Measurements from ENCODE around the gene EEIG2. TPM values are rescaled to one million over a fixed set of nuclear protein-coding genes. Genes with fewer than 3 reads are reported as not detected.

The EEIG2 gene
- total and polyA plus RNA-seq, 2 of the 13 experiments (the other 11 are each of a cell fraction or from before 2014, with no cell fraction given) = 0.90 to 3.2 TPM

- Histone ChIP-seq H4K20me1 (ENCODE audit: insufficient read depth, low read length) (no peaks in the 10 kb centered on the region), H3K27ac (ENCODE audit: extremely low read length, insufficient read depth, low read length) (no peak overlapping the region), H3K79me2 (ENCODE audit: insufficient read depth, low read length) (no peaks in the 10 kb centered on the region), H3K4me3 (replicated peaks in 1 of 3; ENCODE audit: insufficient read depth in 1 of 3, low read depth in 2 of 3, low read length in 3 of 3) (peak overlapping the region; percentile 42 to 77 (median 65)), H3K27me3 (ENCODE audit: control insufficient read depth in 1 of 2, insufficient read depth in 2 of 2, low read length in 2 of 2) (0 out of 5 replicates have a peak, but pooled peaks cover 0 to 3% of the 10 kb centered on the region in 2 experiments), H3K9ac (ENCODE audit: insufficient read depth, low read depth, low read length) (peak overlapping the region; percentile 61), H3K36me3 (replicated peaks in 1 of 2; ENCODE audit: control insufficient read depth in 1 of 2, insufficient read depth in 2 of 2, low read length in 2 of 2) (no peaks in the 10 kb centered on the region), H3K4me1 (ENCODE audit: insufficient read depth, low read length) (peaks cover 21% of the 10 kb centered on the region), H3K9me3 (ENCODE audit: low read length) (no peaks in the 10 kb centered on the region), H3K4me2 (ENCODE audit: low read depth, low read length) (peak overlapping the region; percentile 94), H2AFZ (ENCODE audit: low read length) (peak overlapping the region; percentile 33)
- POLR2A ChIA-PET = interaction anchor here (1.0 to 2.4 kb wide), 2 partner anchors 87 to 132 kb away, joined by 3 to 9 read pairs; partner anchors contain the start of gene PRPF38B
- FAIRE-seq = no peak
- ATAC-seq = peak; percentile 67
- TF ChIP-seq TEAD3 (CRISPR knock-in tag; optimal IDR thresholded peaks at IDR 0.05; ENCODE audit: borderline replicate concordance) (peak; percentile 12), EED (CRISPR knock-in tag; IDR thresholded peaks at IDR 0.05) (no peak), ZNF563 (CRISPR knock-in tag; IDR thresholded peaks at IDR 0.05) (no peak), RCOR2 (CRISPR knock-in tag; IDR thresholded peaks at IDR 0.05) (no peak)
- TF ChIP-seq, protein P1, sequence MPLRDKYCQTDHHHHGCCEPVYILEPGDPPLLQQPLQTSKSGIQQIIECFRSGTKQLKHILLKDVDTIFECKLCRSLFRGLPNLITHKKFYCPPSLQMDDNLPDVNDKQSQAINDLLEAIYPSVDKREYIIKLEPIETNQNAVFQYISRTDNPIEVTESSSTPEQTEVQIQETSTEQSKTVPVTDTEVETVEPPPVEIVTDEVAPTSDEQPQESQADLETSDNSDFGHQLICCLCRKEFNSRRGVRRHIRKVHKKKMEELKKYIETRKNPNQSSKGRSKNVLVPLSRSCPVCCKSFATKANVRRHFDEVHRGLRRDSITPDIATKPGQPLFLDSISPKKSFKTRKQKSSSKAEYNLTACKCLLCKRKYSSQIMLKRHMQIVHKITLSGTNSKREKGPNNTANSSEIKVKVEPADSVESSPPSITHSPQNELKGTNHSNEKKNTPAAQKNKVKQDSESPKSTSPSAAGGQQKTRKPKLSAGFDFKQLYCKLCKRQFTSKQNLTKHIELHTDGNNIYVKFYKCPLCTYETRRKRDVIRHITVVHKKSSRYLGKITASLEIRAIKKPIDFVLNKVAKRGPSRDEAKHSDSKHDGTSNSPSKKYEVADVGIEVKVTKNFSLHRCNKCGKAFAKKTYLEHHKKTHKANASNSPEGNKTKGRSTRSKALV (CRISPR knock-in tag; IDR thresholded peaks at IDR 0.05) = 0 out of 2 replicates have a peak, but pooled peaks have one; percentile 33
- CTCF ChIA-PET (ENCODE audit: low intra/inter-chr PET ratio, low total read pairs) = interaction anchor here (3.5 kb wide), 1 partner anchor 47 kb away, joined by 50 read pairs; no protein-coding TSS in a partner anchor
- no TSS peak for BruUV-seq (replicated peaks)
- no peak for DNase-seq (ENCODE audit: low spot score)
- intact Hi-C loops (cut with micrococcal nuclease; ENCODE audit: unreplicated experiment) = loop anchor here (5.0 kb wide), 1 partner anchor 132 kb away; the partner anchor contains the start of gene PRPF38B
- 10% methylated on average over 13 of the region's 59 CpGs for WGBS (ENCODE audit: low lambda C conversion rate)
- in situ Hi-C loops (cut with HindIII; ENCODE audit: extremely low pct_ligation_motif_present, low pct_unique_long_range_greater_than_20kb) = loop anchor here (25.0 kb wide), 1 partner anchor 773 kb away; no protein-coding TSS in a partner anchor
Observed at GRCh38 chr1:108560189-108560873, 431 bp downstream of the EEIG2 start.
